HG02642 (cell line): ENCODE results near the gene PCBP1.
"Not testable (repeated sequence)": the region's sequence is repeated elsewhere in the genome, so short reads cannot be mapped to it uniquely, and the experiment has no call there.

ENCODE experiments used
- ATAC-seq: cut with Tn5 transposase; IDR thresholded peaks from one replicate; pipeline ENCODE4 v1.9.1; 2021; ENCODE audit warnings: mild to moderate bottlenecking; ENCODE audit not compliant: unreplicated experiment, poor library complexity

PCBP1 gene

GRCh38 chr2:70095720-70096670 is 8.7 kb downstream of the PCBP1 start:
- no peak for ATAC-seq

DNA sequence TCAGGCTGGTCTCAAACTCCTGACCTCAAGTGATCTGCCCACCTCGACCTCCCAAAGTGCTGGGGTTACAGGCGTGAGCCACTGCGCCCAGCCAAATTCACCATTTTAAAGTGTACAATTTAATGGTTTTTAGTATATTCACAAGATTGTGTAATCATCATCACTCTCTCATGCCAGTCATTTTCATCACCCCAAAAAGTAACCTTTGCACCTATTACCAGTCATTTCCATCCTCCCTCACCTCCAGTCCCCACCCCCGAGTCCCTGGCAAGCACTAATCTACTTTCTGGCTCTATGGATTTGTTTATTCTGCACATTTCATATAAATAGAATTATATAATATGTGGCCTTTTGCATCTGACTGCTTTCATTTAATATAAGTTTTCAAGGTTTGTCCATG is 10.8 kb downstream of the PCBP1 start:
- no peak for ATAC-seq

GRCh38 chr2:70099270-70099669 is 12.0 kb downstream of the PCBP1 start:
- ATAC-seq: no peak

GRCh38 chr2:70101174-70101573 is 13.9 kb downstream of the PCBP1 start:
- no peak for ATAC-seq

DNA sequence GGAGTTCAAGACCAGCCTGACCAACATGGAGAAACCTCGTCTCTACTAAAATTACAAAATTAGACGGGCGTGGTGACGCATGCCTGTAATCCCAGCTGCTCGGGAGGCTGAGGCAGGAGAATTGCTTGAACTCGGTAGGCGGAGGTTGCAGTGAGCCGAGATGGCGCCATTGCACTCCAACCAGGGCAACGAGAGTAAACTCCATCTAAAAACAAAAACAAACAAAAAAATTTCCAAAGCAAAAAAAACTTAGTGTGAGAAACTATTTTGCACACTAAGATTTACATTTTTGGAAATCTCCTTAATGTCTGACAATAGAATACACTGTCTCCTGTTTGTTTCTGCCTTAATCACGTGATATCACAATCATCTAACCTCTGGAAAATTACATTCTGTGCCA is 14.4 kb downstream of the PCBP1 start:
- not testable (repeated sequence) for ATAC-seq

- ATAC-seq: not testable (repeated sequence)
These were observed 15.1 kb downstream of the PCBP1 start for GRCh38 chr2:70102323-70102905.

GRCh38 chr2:70103531-70104061 is 16.3 kb downstream of the PCBP1 start:
- no peak for ATAC-seq

DNA sequence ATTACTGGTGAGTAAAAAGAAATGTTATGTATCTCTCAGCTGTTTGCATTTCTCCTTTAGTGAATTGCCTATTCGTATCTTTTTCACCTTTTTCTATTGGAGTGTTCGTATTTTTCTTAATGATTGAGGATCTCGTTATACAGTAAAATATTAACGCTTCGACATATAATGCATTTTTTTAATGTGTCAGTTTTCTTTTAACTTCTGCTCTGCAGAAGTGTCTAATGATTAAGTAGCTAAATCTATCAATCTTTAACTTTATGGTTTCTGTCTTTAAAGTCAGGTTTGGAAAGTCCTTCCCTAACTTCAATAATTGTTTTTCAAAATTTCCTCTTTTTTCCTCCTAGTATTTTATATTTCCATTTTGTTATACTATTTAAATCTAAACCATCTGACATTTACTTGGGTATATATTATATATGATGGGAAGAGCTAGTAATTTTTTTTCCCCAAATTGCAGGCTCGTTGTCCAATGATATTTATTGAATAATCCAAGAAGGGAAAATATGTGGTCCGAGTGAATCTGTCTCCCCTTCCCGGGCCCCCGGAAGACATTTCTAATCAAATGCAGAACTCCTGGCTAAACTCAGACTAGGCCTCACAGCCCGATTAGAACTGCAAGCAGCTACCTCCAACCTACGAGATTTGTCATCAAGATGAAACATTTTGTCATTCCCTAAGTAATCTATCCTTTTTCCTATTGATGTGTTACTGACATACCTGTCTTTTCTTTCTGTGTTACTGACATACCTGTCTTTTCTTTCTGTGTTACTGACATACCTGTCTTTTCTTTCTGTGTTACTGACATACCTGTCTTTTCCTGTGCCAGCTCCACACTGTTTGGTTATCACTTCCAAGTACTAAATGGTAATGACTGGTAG is 17.2 kb downstream of the PCBP1 start:
- no peak for ATAC-seq

DNA sequence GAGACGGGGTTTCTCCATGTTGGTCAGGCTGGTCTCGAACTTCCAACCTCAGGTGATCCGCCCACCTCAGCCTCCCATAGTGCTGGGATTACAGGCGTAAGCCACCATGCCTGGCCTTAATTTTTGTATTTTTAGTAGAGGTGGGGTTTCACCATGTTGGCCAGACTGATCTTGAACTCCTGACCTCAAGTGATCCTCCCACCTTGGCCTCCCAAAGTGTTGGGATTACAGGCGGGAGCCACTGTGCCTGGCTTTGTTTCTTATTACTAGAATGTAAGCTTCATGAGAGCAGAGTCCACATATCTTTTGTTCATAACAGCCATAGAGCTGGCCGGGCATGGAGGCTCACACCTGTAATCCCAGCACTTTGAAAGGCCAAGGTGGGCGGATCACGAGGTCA is 18.9 kb downstream of the PCBP1 start:
- ATAC-seq: not testable (repeated sequence)

GRCh38 chr2:70110397-70110796 is 23.1 kb downstream of the PCBP1 start:
- not testable (repeated sequence) for ATAC-seq

- no peak for ATAC-seq
These were observed 24.7 kb downstream of the PCBP1 start for GRCh38 chr2:70111752-70112591.

DNA sequence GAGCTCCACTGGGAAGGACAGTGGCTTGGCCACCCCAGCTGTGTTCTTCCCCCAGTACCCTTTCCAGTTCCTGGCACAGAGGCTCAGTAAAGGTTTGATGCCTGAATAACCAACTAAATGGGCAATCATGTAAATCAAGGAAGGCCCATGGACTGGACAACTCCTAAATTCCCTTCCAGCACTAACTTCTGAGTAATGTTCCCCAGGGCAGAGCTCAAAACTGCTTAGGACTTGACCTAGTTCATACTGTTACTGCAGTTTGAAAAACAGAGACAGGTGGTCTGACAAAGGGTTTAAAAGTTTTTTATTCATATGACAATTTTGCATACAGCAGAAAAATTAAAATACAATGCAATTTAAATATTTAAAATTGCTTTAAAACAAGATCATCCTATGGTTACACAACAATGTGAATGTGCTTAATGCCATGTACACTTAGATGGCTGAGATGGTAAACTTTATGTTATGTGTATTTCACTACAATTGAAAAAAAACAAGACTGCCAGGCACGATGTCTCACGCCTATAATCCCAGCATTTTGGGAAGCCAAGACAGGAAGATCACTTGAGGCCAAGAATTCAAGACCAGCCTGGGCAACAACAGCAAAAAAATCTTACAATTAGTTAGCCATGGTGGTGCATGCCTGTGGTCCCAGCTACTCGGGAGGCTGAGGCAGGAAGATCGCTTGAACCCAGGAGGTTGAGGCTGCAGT is 26.2 kb downstream of the PCBP1 start:
- ATAC-seq: no peak

DNA sequence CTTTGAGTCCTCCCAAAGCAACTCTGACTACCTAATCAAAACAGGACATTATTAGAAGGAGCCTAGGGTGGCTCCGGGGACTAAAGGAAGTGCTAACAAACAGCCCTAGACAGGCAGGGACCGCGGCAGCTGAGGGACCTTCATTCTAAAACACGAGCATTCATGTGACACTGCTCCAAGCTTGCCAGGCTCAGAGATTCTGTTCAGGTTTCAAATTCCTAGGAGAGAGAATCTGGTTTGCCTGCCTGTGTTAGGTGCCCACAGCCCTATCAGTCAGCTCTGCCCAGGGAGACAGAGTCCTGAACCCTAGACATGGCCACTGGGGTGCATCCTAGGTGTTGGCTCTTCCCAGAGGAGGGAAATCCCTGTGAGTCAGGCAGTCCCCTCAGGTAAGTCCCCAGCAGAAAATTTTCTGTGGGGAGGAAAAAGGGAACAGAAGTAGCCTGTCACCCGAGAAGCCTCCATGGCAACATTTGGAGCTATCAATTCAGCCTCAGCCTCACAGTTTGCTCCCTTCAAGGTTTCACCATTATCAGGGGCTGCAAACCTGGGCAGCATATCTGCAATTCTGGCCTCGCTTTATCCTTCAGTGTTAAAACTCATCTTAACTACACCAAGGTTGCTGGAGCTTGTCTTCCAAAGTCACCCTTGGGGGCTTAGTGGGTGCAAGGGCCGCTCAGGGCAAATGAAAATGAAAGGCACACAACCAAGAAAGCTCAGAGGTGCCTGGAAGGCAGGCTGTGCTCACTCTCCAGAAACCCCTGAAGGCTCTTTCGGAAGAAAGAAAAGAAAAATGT is 28.6 kb downstream of the PCBP1 start:
- peak; percentile 56 for ATAC-seq

GRCh38 chr2:70116936-70117552 is 29.8 kb downstream of the PCBP1 start:
- no peak for ATAC-seq

DNA sequence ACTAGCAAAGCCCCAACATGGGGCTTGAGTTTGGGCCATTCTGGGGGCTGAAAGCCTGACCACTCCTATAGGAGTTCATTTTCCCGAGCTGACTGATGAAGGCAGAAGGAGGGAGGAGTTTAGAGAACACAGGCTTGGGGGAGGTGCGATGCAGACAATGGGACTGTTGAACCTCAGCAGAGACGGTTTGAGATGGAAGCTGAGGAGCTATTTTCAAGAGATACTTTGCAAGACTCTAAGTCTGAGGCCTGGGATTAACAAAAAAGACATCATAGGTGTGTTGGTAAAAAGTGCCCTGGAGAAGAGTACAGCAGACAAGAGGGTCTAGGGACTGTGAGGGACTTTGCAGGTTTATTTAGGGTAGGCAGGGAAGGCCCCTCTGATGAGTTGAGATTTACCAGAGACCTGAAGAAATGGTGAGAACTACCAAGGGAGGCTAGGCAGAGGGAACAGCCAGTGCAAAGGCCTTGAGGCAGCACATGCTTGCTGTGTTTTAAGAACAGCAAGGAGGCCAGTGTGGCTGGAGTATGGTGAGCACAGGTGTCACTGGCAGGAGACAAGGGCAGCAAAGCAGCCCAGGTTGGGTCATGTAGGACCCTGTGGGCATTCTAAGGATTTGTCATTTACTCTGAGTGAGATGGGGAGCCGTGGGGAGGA is 31.6 kb downstream of the PCBP1 start:
- ATAC-seq: no peak

DNA sequence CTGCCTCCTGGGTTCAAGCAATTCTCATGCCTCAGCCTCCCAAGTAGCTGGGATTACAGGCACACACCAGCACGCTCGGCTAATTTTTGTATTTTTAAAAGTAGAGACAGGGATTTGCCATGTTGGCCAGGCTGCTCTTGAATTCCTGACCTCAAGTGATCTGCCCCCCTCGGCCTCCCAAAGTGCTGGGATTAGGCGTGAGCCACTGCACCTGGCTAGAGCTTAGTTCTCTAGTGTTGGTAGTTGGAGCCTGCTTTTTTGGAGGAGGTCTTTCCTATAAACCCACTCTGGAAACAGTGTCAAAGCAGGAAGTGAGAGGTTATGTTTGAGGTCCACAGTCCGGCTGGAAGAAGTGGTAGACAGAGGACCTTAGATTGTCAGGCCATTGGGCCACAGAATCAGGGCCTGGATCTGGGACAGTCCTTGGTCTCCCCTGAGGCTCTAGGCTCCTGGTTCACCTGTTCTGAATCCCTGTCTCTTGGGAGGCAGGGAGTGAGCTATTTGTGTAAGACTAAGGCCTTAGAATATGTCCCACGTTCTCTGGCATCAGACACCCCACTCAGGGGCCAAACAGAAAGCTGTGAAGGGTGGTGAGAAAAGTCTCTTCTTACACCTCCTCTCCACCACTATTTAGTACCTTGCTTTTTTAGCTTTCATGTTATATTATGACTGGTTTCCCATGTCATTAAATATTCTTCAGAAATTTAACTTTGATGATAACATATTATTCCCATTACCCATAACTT is 34.5 kb downstream of the PCBP1 start:
- peak; percentile 5 for ATAC-seq

- no peak for ATAC-seq
These were observed 35.2 kb downstream of the PCBP1 start for GRCh38 chr2:70122470-70122869.
